ENCODE measurements around the gene PCNX2.

GRCh38 chr1:233208687-233209086 is 86.8 kb downstream of the PCNX2 start:
- TF ChIP-seq YY1 (IDR thresholded peaks at IDR 0.05; ENCODE audit: insufficient read depth, insufficient read length) = no peak
- no peak for TF ChIP-seq ZNF274 (IDR thresholded peaks at IDR 0.05; ENCODE audit: low read depth, low read length)
- no peak for TF ChIP-seq SUZ12 (IDR thresholded peaks at IDR 0.05; ENCODE audit: extremely low read depth, insufficient read depth, insufficient read length)
